K562 (cell line): ENCODE results near the gene CEBPE. TPM values are rescaled to one million over a fixed set of nuclear protein-coding genes. Genes with fewer than 3 reads are reported as not detected.

ENCODE experiments used
- BCOR ChIP-seq: fragments of 450-650 bp; IDR thresholded peaks from 2 replicates; pipeline ENCODE4 v1.6.1; 2016
- CCAR2 ChIP-seq: fragments of 200-400 bp; formaldehyde crosslinking; IDR thresholded peaks from 2 replicates; pipeline ENCODE4 v1.6.1; 2017; ENCODE audit warnings: mild to moderate bottlenecking, low read depth, low read length
- CEBPZ ChIP-seq: fragments of 150-350 bp; IDR thresholded peaks from 2 replicates; pipeline ENCODE4 v1.6.1; 2014; ENCODE audit warnings: low read depth, mild to moderate bottlenecking, low read length, borderline replicate concordance
- ETV6 ChIP-seq, 3 experiments: fragments of 150-350 bp in 1 of 3; sonication (generic) in 1 of 3; formaldehyde crosslinking in 1 of 3; IDR thresholded peaks; 2 replicates each; pipeline versions ENCODE4 v1.6.1 to v1.8.0; 2014 to 2022; ENCODE audit warnings: borderline replicate concordance in 2 of 3, low read depth in 2 of 3, antibody characterized with exemption in 1 of 3, low read length in 1 of 3, mild to moderate bottlenecking in 1 of 3, missing genetic modification reagents in 1 of 3
- HIVEP1 ChIP-seq: fragments of 250-450 bp; sonication (Bioruptor Pico); IDR thresholded peaks from 2 replicates; pipeline ENCODE4 v1.4.0; 2020; ENCODE audit warnings: mild to moderate bottlenecking
- KDM1A ChIP-seq, 2 experiments: fragments of 450-650 bp; IDR thresholded peaks; 2 replicates each; pipeline ENCODE4 v1.6.1; 2016; ENCODE audit warnings: mild to moderate bottlenecking in 2 of 2
- KLF13 ChIP-seq: fragments of 450-650 bp; IDR thresholded peaks from 2 replicates; pipeline ENCODE4 v1.6.1; 2016; ENCODE audit warnings: missing genetic modification characterization, low read depth, mild to moderate bottlenecking, missing compliant biosample characterization, moderate library complexity, borderline replicate concordance
- L3MBTL2 ChIP-seq: fragments of 450-650 bp; IDR thresholded peaks from 2 replicates; pipeline ENCODE4 v1.6.1; 2016; ENCODE audit warnings: mild to moderate bottlenecking, moderate library complexity
- NFIC ChIP-seq: fragments of 450-650 bp; IDR thresholded peaks from 2 replicates; pipeline ENCODE4 v1.6.1; 2017; ENCODE audit warnings: mild to moderate bottlenecking, inconsistent platforms
- NFRKB ChIP-seq: fragments of 450-650 bp; IDR thresholded peaks from 2 replicates; pipeline ENCODE4 v1.6.1; 2016; ENCODE audit warnings: low read depth
- NFXL1 ChIP-seq: fragments of 450-650 bp; formaldehyde crosslinking; IDR thresholded peaks from 2 replicates; pipeline ENCODE4 v1.4.0; 2021; ENCODE audit warnings: mild to moderate bottlenecking
- NR4A1 ChIP-seq, 2 experiments: fragments of 250-450 bp in 1 of 2; fragments of 450-650 bp in 1 of 2; sonication (Bioruptor Pico) in 1 of 2; IDR thresholded peaks; 2 replicates each; pipeline versions ENCODE4 v1.4.0 to v1.6.1; 2016 to 2020; ENCODE audit warnings: mild to moderate bottlenecking in 2 of 2, missing compliant biosample characterization in 1 of 2, missing genetic modification characterization in 1 of 2, moderate library complexity in 1 of 2
- PURB ChIP-seq: sonication (generic); formaldehyde crosslinking; IDR thresholded peaks from 2 replicates; pipeline ENCODE4 v1.9.0; 2021; ENCODE audit warnings: low read depth, mild to moderate bottlenecking, missing genetic modification reagents
- SMAD4 ChIP-seq: fragments of 250-450 bp; sonication (Bioruptor Pico); conservative IDR thresholded peaks from 2 replicates; pipeline ENCODE4 v1.8.0; 2021; ENCODE audit warnings: inconsistent platforms, mild to moderate bottlenecking, moderate library complexity
- SRSF7 ChIP-seq: fragments of 200-400 bp; formaldehyde crosslinking; optimal IDR thresholded peaks from 2 replicates; pipeline ENCODE3; 2017; ENCODE audit warnings: mild to moderate bottlenecking, low read depth, low read length
- TRIM24 ChIP-seq, 2 experiments: fragments of 450-650 bp; IDR thresholded peaks; 2 replicates each; pipeline ENCODE4 v1.6.1; 2016
- ZNF655 ChIP-seq: fragments of 250-450 bp; sonication (Bioruptor Pico); IDR thresholded peaks from 2 replicates; pipeline ENCODE4 v1.5.0; 2021
- ZNF764 ChIP-seq: fragments of 250-450 bp; sonication (Bioruptor Pico); IDR thresholded peaks from 2 replicates; pipeline ENCODE4 v1.4.0; 2020; ENCODE audit warnings: low read depth, mild to moderate bottlenecking, moderate library complexity
- polyA plus RNA-seq, 8 experiments: library from polyadenylated mRNA; depleted of rRNA in 4 of 8; stranded (reverse) in 5 of 8; unstranded in 3 of 8; fragments of >200 nt; fragmentation: Nextera tagmentation in 2 of 8; fragmentation: Illumina TruSeq in 1 of 8; extraction: Ambion mirVana in 2 of 8; extraction: Trizol in 1 of 8; gene quantifications; 2 replicates each; pipeline versions ENCODE4 v1.2.1 to v1.2.3, GENCODE V29; 2011 to 2014; ENCODE audit warnings: inconsistent platforms in 1 of 8, missing spikeins in 1 of 8
- total RNA-seq, 7 experiments: library from RNA; depleted of rRNA in 6 of 7; stranded (reverse); fragments of >200 nt in 6 of 7; fragmentation: Illumina TruSeq in 2 of 7; extraction: Trizol in 2 of 7; gene quantifications; 2 replicates each; pipeline versions ENCODE4 v1.2.1 to v1.2.3, GENCODE V29; 2011 to 2021; ENCODE audit warnings: low replicate concordance in 1 of 7
- TF ChIP-seq, protein P1 (sequence below): fragments of 250-450 bp; sonication (Bioruptor Pico); IDR thresholded peaks from 2 replicates; pipeline ENCODE4 v1.4.0; 2020; ENCODE audit warnings: mild to moderate bottlenecking, moderate library complexity
- TF ChIP-seq, protein P2 (sequence below), 3 experiments: IDR thresholded peaks in 2 of 3; conservative IDR thresholded peaks in 1 of 3; 2 replicates each; pipeline ENCODE4 v1.5.1; 2011 to 2012; ENCODE audit warnings: low read length in 3 of 3, mild to moderate bottlenecking in 3 of 3, control low read depth in 2 of 3, improper control_type of control experiment in 1 of 3, inconsistent platforms in 1 of 3, low read depth in 1 of 3, mixed read lengths in 1 of 3, moderate library complexity in 1 of 3; ENCODE audit not compliant: insufficient read depth in 2 of 3

The CEBPE gene
- total and polyA plus RNA-seq, 9 of the 15 experiments (the other 6 are each of a cell fraction or from before 2014, with no cell fraction given) = 0.09 to 0.15 (median 0.13) TPM; not detected in 6

- TF ChIP-seq SMAD4 (peak; percentile 37; the same call in 1 of the 2 replicates), ZNF655 (CRISPR knock-in tag) (no peak), NFIC (peak; percentile 86), HIVEP1 (no peak), SRSF7 (no peak), TRIM24 (IDR thresholded peaks at IDR 0.05) (peak; percentile 82 to 88), NFXL1 (CRISPR knock-in tag) (no peak), ZNF764 (CRISPR knock-in tag) (no peak), L3MBTL2 (no peak), KLF13 (tag) (no peak), CEBPZ (no peak), NR4A1 (CRISPR knock-in tag; IDR thresholded peaks at IDR 0.05) (no peak), NR4A1 (tag; IDR thresholded peaks at IDR 0.05) (0 out of 2 replicates have a peak, but pooled peaks have one; percentile 49), NFRKB (no peak), PURB (no peak), ETV6 (IDR thresholded peaks at IDR 0.05; ENCODE audit: borderline replicate concordance in 1 of 2, low read depth in 2 of 2, low read length in 1 of 2) (no peak), ETV6 (CRISPR knock-in tag; IDR thresholded peaks at IDR 0.05; ENCODE audit: borderline replicate concordance) (no peak), KDM1A (IDR thresholded peaks at IDR 0.05) (peak; percentile 46 to 71; a peak in 2 of 4 replicates), CCAR2 (no peak), BCOR (no peak; the same call in 1 of the 2 replicates)
- TF ChIP-seq, protein P1, sequence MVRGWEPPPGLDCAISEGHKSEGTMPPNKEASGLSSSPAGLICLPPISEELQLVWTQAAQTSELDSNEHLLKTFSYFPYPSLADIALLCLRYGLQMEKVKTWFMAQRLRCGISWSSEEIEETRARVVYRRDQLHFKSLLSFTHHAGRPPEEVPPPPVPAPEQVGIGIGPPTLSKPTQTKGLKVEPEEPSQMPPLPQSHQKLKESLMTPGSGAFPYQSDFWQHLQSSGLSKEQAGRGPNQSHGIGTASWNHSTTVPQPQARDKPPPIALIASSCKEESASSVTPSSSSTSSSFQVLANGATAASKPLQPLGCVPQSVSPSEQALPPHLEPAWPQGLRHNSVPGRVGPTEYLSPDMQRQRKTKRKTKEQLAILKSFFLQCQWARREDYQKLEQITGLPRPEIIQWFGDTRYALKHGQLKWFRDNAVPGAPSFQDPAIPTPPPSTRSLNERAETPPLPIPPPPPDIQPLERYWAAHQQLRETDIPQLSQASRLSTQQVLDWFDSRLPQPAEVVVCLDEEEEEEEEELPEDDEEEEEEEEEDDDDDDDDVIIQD (CRISPR knock-in tag) = no peak
- TF ChIP-seq, protein P2, sequence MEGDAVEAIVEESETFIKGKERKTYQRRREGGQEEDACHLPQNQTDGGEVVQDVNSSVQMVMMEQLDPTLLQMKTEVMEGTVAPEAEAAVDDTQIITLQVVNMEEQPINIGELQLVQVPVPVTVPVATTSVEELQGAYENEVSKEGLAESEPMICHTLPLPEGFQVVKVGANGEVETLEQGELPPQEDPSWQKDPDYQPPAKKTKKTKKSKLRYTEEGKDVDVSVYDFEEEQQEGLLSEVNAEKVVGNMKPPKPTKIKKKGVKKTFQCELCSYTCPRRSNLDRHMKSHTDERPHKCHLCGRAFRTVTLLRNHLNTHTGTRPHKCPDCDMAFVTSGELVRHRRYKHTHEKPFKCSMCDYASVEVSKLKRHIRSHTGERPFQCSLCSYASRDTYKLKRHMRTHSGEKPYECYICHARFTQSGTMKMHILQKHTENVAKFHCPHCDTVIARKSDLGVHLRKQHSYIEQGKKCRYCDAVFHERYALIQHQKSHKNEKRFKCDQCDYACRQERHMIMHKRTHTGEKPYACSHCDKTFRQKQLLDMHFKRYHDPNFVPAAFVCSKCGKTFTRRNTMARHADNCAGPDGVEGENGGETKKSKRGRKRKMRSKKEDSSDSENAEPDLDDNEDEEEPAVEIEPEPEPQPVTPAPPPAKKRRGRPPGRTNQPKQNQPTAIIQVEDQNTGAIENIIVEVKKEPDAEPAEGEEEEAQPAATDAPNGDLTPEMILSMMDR (IDR thresholded peaks at IDR 0.05 in 2 of 3, conservative IDR thresholded peaks at IDR 0.05 in 1 of 3; ENCODE audit: insufficient read depth in 2 of 3, low read depth in 1 of 3, low read length in 3 of 3) = peak; percentile 100
Observed at GRCh38 chr14:23120541-23121251, 1.6 kb upstream of the CEBPE start (continued).
